Measurements from ENCODE around the gene LDLRAP1.

LDLRAP1 gene

DNA sequence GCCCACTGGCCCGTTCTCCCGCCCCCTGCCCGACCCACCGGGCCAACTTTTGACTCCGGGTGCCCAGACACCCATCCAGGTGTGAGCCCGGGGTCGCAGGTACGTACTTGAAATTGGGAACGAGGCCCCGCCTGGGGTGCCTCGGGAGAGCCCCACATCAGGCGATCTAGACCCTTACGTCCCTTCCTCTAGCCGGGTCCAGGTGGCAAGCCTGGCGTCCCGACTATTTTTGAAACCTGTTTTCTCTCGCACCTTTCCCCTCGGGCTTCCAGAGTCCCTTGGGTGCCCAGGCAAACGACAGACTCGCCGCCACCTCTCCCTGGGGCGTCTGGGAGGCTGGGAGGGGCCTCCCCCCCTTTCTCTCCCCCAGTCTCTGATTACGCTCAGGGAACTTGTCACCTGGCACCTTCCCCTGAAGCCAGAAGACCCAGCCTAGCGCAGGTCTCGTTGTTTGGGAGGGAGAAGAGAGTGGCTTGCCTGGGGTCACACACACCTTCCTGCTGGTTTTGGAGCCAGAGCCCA lies 898 bp downstream of the LDLRAP1 start:
- no peak for DNase-seq

DNA sequence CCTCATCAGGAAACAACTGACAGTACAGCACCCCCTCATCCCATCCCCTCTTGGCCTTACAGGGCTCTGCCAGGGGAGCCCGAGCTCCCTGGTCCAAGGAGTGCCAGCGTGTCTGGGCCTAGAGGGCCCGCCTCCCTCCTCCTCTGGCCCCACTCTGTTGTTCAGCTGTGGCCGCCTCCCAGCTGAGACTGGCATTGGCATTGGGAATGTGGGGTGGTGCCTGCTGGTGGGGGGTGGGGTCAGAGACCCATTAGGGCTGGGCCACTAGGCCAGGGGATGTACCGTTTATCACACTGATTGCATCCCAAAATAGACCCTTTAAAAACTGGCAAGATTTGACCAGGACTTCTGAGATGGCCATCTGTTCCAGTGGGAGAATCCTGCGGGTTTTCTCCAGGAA lies 1.4 kb downstream of the LDLRAP1 start:
- DNase-seq = peak in 10 of 14 donors; percentile 21 to 70 (median 40)

DNA sequence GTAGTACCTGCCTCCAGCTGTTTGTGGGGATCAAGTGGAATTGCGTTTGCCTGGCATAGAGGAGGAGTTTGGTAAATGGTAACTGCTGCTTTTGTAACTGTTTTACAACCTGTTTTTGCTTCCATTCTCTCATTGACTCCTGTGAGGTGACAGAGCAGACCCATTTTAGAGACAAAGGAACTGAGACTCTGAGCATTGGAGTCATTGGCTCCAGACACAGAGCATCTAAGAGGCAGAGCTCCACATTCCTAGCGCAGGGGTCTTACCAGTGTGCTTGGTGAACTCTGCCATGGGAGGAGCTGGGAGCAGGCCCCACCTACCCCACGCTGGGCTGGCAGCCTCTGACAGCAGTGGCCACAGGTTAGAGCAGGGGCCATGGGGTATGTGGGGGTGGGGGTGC lies 2.4 kb downstream of the LDLRAP1 start:
- no peak for DNase-seq

DNA sequence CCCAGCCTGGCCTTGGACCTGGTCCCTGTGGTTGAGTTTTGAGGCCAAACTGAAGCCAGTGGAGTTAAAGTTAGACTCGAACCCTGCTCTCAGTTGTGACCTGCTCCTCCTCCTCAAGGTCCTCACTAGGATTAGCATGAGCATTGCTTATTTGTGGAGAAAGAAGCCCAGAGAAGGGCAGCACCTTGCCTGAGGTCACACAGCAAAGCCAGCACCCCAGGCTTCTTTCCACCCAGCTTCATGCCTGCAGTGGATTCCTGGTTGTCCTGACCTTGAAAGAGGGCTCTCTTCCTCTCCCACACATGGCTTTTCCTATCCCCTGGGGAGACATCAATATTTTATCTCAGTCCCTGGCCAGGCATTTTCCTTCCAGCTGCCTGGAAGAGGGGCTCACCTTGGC lies 2.8 kb downstream of the LDLRAP1 start:
- DNase-seq = no peak

DNA sequence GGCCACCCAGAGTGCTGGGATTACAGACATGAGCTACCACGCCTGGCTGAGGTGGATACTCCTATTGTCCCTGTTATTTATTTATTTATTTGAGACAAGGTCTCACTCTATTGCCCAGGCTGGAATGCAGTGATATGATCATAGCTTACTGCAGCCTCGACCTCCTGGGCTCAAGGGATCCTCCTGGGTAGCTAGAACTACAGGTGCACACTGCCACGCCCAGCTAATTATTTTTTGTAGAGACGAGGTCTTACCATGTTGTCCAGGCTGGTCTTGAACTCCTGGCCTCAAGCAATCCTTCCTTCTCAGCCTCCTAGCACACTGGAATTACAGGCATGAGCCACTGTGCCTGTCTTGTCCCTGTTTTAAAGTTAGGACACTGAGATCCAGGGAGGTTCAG lies 5.2 kb downstream of the LDLRAP1 start:
- no peak for DNase-seq

GRCh38 chr1:25549273-25550154 lies 6.1 kb downstream of the LDLRAP1 start:
- DNase-seq = peak in 1 of 14 donors; percentile 66

- DNase-seq = no peak
These were observed 6.7 kb downstream of the LDLRAP1 start for GRCh38 chr1:25550155-25550506.

- no peak for DNase-seq
These were observed 7.4 kb downstream of the LDLRAP1 start for GRCh38 chr1:25550683-25551310.

- no peak for DNase-seq
These were observed 10.5 kb downstream of the LDLRAP1 start for GRCh38 chr1:25553749-25554429.

GRCh38 chr1:25554430-25554780 lies 11.0 kb downstream of the LDLRAP1 start:
- DNase-seq = no peak

GRCh38 chr1:25554886-25555752 lies 11.7 kb downstream of the LDLRAP1 start:
- peak in 1 of 14 donors; percentile 65 for DNase-seq

GRCh38 chr1:25555753-25556092 lies 12.3 kb downstream of the LDLRAP1 start:
- DNase-seq = no peak

DNA sequence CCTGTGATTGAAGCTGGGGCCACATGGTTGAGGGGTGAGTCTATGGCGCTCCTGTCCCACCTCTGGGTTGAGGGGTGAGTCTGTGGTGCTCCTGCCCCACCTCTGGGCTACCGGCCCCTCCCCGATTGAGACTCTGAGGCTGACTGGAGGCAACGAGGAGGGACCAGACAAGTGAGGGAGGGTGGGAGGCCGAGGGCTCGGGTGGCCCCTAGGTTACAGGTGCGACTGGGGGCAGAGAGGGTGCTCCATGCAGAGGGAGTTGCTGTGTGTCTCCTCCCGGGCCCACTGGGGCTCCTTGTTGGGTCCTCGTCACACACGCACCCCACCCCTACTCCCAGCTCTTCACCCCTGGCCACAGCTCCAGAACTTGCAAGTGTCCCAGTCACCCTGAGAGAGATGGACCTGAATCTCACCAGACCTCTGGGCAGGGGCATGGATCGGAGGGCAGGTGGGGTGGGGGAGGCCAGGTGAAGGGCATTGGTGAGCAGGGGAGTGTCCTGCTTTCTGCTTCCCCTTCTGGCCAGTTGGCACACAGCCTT lies 12.8 kb downstream of the LDLRAP1 start:
- DNase-seq = no peak

DNA sequence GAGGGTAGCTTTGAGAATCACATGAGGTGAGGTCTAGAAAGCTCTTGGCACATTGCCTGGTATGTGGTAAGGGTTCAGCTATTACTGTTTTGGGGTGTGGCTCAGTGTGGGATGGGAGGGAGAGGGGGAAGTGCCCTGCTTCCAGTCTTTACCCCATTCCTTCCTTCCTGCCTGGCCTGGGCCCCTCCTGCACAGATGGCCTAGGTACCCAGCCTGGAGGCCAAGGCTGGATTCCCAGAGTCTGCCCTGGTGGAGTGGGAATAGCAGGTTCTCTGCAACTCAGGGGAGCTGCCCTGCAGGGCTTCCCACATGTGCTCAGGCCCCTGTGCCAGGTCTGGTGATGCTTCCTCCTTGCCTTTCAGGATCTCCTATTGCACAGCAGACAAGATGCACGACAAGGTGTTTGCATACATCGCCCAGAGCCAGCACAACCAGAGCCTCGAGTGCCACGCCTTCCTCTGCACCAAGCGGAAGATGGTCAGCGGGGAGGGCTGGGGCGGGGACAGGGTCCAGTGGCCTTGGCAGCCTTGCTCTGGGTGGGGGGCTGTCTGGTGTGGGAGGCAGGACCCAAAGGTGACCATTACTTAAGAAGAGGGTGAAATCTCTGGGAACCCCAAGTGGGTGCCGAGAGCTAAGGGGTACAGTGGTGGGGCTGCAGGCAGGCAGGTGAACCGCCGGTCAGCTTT lies 13.5 kb downstream of the LDLRAP1 start:
- peak in 1 of 14 donors; percentile 87 for DNase-seq

DNA sequence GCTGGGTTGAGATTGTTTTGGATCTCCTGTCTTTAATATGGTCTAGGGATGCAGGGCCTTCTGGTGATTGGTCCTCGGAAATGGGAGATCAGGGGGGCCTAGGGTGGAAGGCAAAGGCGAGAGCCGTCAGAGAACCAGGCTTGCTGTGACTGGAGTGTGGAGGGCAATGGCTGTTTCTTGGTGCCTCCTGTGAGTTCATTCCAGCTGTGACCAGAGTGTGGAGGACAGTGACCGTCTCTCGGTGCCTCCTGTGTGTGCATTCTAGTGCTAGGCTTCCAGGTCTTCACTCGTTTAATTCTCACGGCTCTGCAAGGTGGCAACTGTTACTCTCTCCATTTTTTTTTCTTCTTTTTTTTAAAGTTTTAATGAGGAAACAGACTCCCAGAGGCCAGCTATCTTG lies 14.1 kb downstream of the LDLRAP1 start:
- DNase-seq = no peak

DNA sequence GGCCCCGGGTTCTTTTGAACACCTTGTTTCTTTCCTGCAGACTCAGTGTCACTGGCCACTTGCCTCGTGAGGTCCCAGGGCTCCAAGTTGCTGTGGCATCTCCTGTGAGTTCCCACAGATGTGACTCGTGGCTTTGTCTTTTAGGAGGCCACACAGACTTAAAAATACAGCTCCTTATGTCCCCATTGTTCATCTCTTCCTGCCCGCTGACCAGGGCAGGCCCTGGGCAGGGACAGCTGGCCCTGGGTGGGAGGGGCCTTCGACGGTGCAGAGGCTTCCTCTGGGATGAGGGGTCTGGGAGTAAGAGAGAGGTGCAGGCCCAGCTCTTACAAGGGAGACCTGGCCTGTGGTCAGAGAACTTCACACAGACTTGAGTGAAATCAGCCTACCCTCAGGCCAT lies 15.6 kb downstream of the LDLRAP1 start:
- no peak for DNase-seq

- DNase-seq = no peak
These were observed 16.6 kb downstream of the LDLRAP1 start for GRCh38 chr1:25560001-25560400.

GRCh38 chr1:25560788-25561187 lies 17.4 kb downstream of the LDLRAP1 start:
- DNase-seq = no peak

DNA sequence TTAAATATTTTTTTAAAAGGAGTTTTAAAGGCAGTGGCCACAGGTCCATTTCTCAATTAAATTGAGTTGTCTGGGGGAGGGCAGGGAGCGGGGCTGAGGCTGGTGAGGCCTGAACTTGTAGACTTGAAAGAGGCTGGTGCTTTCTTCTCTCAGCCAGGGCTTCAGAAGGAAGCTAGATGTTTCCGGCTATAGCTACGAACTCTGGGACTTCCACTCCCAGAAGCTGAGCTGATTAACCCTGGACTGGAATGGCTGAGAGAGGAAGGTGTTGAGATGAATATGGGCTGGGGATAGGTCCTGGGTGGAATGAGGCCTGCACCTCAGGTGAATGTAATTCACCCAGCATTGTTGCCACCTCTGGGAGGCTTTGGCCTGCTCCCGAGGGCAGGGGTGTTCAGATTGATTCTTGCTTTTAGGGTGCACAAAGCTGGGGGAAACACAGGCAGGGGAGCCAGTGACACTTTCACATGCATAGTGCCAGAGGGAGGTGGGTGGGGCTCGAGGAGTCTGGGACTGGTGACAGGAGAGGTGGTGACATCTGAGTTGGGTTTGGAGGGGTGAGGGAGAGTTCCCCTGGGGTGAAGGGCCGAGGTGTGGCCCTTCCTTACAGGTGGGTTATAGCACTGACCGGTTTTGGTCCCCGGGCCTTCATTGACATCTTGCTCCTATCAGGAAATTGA lies 18.2 kb downstream of the LDLRAP1 start:
- DNase-seq = no peak

- DNase-seq = no peak
These were observed 18.9 kb downstream of the LDLRAP1 start for GRCh38 chr1:25562101-25562927.
